Bronchial epithelial cell (primary cell): ENCODE results near the gene RASD2. TPM values are rescaled to one million over a fixed set of nuclear protein-coding genes. Genes with fewer than 3 reads are reported as not detected.

Experiments used
- DNase-seq: peaks from one replicate; pipeline ENCODE4 v3.0.0-alpha.2; 2010; ENCODE audit warnings: low read depth
- FAIRE-seq: peaks from 2 replicates; lab custom pipeline; 2011; peaks lifted over from hg19 to GRCh38; lab: Jason Lieb, UNC
- H3K27me3 ChIP-seq: 2 replicates; pipeline ENCODE4 v1.5.1; 2011; ENCODE audit warnings: low read length; ENCODE audit not compliant: control insufficient read depth, insufficient read depth
- H3K36me3 ChIP-seq: 2 replicates; pipeline ENCODE4 v1.5.1; 2011; ENCODE audit warnings: low read length; ENCODE audit not compliant: control insufficient read depth, insufficient read depth
- H3K4me3 ChIP-seq: 2 replicates; pipeline ENCODE4 v1.5.1; 2011; ENCODE audit warnings: mild to moderate bottlenecking, low read depth, low read length, control low read depth
- CTCF ChIP-seq: IDR thresholded peaks from 2 replicates; pipeline ENCODE4 v1.5.1; 2011; ENCODE audit warnings: mild to moderate bottlenecking, moderate library complexity, low read length, control low read depth, inconsistent platforms; ENCODE audit not compliant: insufficient read depth, severe bottlenecking
- total RNA-seq: library from RNA; depleted of rRNA; stranded (reverse); fragments of >200 nt; gene quantifications from 2 replicates; pipeline ENCODE4 v1.2.1, GENCODE V29; 2014

The RASD2 gene
- total RNA-seq, 1 donor from 2014 or later = 0.26 TPM

GRCh38 chr22:35593891-35594470 is 53.4 kb downstream of the RASD2 start:
- no peak for TF ChIP-seq CTCF
- no peak for DNase-seq
- Histone ChIP-seq H3K27me3 (no peaks in the 10 kb centered on the region), H3K4me3 (no peak overlapping the region), H3K36me3 (no peaks in the 10 kb centered on the region)
- no peak for FAIRE-seq

GRCh38 chr22:35594686-35595085 is 54.1 kb downstream of the RASD2 start:
- no peaks in the 10 kb centered on the region for H3K36me3 ChIP-seq
- FAIRE-seq (no peak), DNase-seq (no peak)
- H3K27me3 ChIP-seq = no peaks in the 10 kb centered on the region
- no peak overlapping the region for H3K4me3 ChIP-seq
- TF ChIP-seq CTCF = no peak

GRCh38 chr22:35596821-35597220 is 56.2 kb downstream of the RASD2 start:
- FAIRE-seq = no peak
- DNase-seq = no peak
- no peaks in the 10 kb centered on the region for H3K36me3 ChIP-seq
- no peak for TF ChIP-seq CTCF
- no peaks in the 10 kb centered on the region for H3K27me3 ChIP-seq
- no peak overlapping the region for H3K4me3 ChIP-seq

GRCh38 chr22:35597692-35598395 is 57.2 kb downstream of the RASD2 start:
- Histone ChIP-seq H3K36me3 (no peaks in the 10 kb centered on the region), H3K27me3 (no peaks in the 10 kb centered on the region), H3K4me3 (no peak overlapping the region)
- FAIRE-seq (no peak), DNase-seq (no peak)
- no peak for TF ChIP-seq CTCF

- H3K36me3 ChIP-seq = no peaks in the 10 kb centered on the region
- DNase-seq = no peak
- no peak for FAIRE-seq
- H3K4me3 ChIP-seq = no peak overlapping the region
- no peak for TF ChIP-seq CTCF
- no peaks in the 10 kb centered on the region for H3K27me3 ChIP-seq
These were observed 57.7 kb downstream of the RASD2 start for GRCh38 chr22:35598396-35598710.

- DNase-seq = no peak
- no peak for TF ChIP-seq CTCF
- Histone ChIP-seq H3K36me3 (no peaks in the 10 kb centered on the region), H3K27me3 (no peaks in the 10 kb centered on the region), H3K4me3 (no peak overlapping the region)
- FAIRE-seq = no peak
These were observed 58.7 kb downstream of the RASD2 start for GRCh38 chr22:35599364-35599763.
